ENCODE measurements around the gene PTF1A.

GRCh38 chr10:23151071-23151470 is 41.0 kb upstream of the PTF1A start:
- TF ChIP-seq CTCF (IDR thresholded peaks at IDR 0.05) (no peak), POLR2A (IDR thresholded peaks at IDR 0.05) (no peak)

Measured in thyroid gland (tissue), 4 donors.